Embryonic facial prominence (tissue), 1 donor: ENCODE measurements around the gene ERFL.
"Not testable (repeated sequence)": the region's sequence is repeated elsewhere in the genome, so short reads cannot be mapped to it uniquely, and the experiment has no call there.

Source experiments
- DNase-seq: peaks from one replicate; pipeline ENCODE4 v3.0.0-alpha.2; 2016; ENCODE audit errors: extremely low spot score

The ERFL gene

DNA sequence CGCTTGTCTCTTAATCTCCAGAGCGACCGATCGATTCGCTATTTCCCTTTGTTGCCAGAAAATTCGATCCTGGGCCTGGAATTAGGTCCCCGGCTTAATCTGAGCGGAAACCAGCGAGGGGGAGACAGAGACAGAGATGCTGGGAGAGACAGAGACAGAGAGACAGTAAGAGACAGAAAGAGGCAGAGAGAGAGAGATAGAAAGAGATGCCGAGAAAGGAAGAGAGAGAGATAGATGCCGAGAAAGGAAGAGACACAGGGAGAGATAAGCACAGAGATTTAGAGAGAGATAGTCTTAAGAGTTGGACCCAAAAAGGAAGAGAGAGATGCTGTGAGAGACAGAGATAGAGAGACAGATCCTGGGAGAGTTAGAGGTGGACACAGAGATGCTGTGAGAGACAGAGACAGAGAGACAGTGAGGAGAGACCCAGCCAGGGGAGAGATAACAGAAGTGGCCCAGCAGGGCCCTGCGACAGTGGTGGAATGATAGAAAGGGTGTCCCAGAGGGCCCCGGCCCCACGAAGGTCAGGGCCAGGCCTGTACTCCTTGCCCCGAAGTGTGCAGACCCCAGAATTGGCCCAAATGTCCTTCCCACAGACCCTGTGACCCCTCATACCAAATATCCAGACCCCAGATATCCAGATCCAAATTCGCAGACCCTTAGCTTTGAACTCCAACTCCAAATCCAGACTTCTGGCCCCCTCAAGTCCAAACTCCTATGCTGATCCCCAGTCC is 1.3 kb downstream of the ERFL start:
- DNase-seq: no peak

DNA sequence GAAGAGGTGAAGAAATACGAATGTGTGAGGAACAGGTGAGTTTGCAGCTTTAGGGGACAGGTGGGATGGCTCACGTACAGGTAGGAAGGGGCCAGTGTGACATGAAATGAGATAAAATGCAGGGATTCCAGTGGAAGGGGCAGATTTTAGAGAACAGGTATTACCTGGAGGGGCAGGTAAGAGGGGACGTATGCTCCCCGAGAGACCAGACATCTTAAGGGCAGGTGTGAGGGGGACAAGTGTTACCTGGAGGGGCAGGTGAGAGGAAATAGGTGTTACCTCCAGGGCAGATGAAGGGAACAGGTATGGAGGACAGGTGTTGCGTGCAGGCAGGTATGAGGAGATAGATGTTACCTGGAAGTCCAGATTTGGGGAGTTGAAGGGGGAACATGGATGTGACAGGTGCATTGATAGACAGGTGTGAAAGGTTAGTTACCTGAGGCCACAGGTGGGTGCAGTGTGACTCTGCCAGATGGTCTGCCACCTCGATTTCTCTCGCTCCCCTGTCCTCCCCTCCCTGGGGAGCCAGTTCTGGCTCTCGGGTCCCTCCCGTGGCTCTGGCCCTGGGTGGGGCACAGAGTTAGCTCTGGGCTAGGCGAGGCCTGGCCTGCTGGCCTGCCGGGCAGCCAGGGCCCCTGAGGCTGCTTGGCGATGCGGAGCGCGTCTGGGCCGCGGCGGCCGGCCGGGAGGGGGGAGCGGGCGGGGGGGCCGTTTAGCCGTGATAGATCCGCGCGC is 2.1 kb downstream of the ERFL start:
- no peak for DNase-seq

DNA sequence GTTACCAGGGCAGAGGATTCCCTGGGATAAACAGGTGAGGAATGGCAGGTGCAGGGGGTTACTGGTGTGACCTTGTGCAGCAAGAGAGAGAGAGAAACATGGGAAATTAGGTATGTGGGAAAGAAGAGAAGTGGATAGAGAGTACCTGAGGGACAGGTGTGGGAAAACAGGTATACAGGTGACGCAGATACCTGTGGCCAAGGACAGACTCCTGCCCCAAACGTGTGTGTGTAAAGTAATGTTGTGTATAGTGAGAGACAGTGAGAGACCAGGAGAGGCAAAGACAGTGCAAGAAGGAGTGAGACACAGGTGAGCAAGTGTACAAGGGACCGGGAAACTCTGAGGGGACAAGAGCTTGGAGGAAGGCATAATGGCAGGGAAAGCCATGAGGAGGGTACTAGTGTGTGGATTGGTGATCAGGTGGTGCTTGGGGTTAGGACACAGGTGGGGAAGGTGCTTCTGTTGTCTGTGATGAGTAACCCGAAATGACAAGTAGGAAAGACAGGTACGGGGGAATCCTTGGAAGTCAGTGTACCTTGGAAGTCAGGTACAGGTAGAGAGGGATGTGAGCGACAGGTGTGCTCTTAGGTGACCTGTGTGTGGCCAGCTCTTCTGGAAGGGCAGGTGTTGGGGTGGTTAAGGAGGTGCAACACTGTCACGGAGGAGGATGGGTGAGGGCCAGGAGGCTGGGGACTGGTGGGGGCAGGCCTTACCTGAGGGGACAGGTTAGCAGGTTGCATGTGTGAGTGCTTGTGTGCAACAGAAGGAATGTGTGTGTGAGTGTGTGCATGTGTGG is 2.8 kb downstream of the ERFL start:
- no peak for DNase-seq

DNA sequence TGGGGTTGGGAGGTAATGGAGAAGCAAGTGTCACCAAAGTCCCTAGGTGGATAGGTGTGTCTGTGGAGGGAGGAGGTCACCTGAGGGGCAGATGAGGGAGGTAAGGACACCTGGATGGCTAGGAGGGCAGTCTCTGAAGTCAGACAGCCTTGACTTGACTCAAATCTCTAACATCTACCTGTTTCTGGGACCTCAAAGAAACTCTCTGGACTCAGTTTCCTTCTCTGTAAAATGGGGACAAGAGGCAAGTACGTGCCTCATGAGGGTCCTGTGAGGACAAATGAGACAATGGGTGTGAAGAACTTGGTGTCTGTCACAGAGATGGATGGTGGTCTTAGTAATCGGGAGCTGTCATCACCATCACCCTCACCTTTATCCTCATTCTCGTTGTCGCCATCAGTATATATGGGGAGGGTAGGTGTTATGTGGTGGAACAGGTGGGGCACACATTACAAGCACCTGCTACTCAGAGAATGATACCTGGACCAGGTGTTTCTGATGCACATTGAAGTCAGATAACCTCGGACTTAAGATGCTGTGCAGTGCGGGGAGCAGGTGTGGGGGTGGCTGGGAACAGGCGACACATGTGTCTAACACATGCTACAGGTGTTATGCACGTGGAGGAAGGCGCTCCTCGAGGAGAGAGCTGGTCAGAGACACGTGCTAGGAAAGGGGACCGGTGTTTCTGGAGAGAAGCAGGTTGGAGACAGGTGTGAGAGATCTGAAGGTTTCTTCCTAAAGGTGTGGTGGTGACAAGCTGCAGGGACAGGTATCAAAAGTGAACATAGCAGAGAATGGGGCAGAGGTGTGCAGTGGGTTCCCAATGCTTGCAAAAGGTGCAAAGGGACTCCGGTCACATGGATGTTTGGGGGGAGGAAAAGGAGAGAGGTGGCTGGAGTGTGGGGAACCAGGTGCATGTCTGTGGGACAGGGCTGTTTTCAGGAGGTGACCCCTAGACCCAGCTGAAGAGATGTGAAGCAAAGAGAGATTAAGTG is 3.8 kb downstream of the ERFL start:
- no peak for DNase-seq

- DNase-seq: no peak
Observed at GRCh38 chr19:41923045-41923788, 5.0 kb downstream of the ERFL start.

GRCh38 chr19:41922585-41922984 is 5.7 kb downstream of the ERFL start:
- no peak for DNase-seq

GRCh38 chr19:41921577-41922576 is 6.4 kb downstream of the ERFL start:
- no peak for DNase-seq

- DNase-seq: no peak
Observed at GRCh38 chr19:41920882-41921576, 7.2 kb downstream of the ERFL start.

GRCh38 chr19:41919948-41920712 is 8.1 kb downstream of the ERFL start:
- no peak for DNase-seq

DNA sequence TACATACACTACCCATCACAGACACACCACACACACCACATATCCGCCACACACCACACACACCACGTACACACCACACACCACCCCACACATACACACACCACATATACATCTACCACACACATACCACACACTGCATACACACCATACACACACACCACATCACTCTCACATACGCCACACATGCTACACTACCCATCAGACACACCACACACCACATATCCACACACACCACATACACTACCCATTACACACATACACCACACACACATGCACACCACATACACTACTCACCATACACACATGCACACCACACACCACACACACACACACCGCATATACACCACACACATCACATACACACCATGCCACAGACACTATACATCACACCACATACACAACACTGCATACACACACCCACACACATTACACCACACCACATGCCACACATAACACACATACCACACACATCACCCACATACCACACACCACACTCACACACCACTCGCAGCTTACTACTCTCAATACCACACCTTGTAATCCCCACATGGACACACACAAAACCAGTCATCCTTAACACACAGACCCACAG is 9.5 kb downstream of the ERFL start:
- DNase-seq: no peak

- no peak for DNase-seq
Observed at GRCh38 chr19:41918095-41918494, 10.2 kb downstream of the ERFL start.

DNA sequence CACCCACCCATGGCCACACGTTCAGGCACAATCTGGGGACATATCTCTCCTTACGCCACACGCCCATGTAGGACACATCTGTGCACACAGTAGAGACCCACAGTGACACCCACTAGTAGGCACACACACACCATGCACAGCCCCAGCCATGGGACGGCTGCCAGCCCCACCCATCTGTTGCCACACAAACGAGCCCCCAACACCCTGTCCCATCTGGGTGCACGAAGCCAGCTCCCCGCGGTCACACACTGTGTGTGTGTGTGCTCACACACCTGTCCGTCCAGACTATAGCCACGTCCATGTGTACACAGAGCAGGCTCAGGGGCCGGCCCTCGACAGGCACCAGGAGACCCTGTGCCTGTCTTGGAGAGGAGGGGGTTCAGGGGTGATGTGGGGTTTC is 10.6 kb downstream of the ERFL start:
- DNase-seq: no peak

DNA sequence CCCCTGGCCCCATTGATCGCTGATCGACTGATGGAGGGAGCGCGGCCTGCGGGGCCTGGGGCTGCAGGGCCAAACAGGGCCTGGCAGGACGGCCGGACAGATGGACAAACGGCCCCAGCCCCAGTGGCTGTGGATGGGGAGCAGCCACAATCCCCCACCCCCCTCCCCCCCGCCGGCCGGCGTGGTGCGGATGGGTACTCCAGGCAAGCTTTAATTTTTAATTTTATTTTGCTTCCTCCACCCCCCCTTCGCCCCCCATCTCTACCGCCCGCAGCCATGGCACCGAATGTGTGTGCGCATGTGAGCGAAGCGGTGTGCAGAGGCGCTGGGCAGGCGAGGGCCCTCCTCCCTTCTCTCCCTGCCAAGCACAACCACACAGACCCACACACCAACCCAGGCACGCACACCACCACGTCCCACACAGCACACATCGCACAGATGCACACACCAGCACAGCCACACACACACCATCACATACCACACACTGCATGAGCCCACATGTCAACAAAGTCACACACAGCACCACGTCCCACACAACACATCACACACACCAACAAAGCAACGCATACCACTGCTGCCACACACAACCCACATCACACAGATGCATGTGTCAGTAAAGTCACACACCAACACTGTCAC is 12.4 kb downstream of the ERFL start:
- no peak for DNase-seq

GRCh38 chr19:41915021-41915775 is 13.1 kb downstream of the ERFL start:
- no peak for DNase-seq

DNA sequence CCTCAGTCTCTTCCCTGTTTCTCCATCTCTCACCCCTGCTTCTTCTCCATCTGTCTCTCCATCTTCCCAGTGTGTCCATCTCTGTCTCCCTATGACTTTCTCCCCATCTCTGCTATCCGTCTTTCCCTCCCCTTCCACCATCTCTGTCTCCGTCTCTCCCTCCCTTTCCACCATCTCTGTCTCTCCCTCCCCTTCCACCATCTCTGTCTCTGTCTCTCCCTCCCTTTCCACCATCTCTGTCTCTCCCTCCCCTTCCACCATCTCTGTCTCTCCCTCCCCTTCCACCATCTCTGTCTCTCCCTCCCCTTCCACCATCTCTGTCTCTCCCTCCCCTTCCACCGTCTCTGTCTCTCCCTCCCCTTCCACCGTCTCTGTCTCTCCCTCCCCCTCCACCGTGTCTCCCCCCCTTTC is 13.8 kb downstream of the ERFL start:
- DNase-seq: not testable (repeated sequence)
